NCI-H1417 treated with DMSO at 0.1 percent for 48 hours (cell line): ENCODE results near the gene SMTN.

ENCODE experiments used
- DNase-seq: peaks from one replicate; lab custom pipeline; 2025; lab: John Stamatoyannopoulos, UW

The SMTN gene

DNA sequence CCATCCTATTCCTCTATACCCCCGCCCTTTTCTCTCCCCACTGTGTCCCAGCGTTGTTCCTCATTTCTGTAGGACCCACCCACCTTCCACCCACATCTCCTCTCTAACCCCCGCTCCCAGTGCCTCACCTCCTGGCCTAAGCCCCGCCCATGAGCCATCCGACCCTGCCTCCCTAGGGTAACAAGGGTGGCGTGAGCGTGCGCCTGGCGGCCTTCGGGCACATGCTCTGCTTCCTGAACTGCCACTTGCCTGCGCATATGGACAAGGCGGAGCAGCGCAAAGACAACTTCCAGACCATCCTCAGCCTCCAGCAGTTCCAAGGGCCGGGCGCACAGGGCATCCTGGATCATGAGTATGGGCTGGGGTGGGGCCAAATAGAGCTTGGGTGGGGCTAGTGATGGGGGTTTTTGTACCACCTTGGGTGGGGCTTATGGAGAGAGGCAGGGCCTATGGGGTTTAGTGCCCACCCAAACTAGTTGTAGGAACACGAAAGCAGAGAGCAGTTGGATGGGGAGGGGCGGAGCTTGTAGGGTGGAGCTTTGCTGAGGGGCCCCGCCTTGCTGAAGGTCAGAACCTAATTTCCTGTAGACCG, 46.2 kb downstream of the SMTN start:
- DNase-seq = no peak

- DNase-seq = no peak
These were observed 47.0 kb downstream of the SMTN start for GRCh38 chr22:31128156-31128555.

DNA sequence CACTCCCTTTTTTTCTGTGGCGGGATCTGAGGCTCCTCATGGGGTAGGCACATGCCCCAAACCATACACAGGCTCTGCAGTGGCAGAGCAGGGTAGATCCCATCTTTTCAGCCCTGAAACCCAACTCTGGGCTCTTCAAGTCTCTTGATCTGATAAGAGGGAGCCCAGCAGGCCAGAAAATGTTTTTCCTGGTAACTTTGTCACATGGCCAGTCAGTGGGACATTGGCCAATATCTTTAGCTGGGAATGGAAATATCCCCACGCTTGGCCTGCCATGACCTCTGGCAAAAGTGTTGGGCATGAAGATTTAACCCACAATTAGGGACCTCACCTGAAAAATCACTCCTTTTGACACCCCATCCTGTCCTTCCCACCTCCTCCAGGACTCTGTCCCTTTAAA, 49.8 kb downstream of the SMTN start:
- no peak for DNase-seq

DNA sequence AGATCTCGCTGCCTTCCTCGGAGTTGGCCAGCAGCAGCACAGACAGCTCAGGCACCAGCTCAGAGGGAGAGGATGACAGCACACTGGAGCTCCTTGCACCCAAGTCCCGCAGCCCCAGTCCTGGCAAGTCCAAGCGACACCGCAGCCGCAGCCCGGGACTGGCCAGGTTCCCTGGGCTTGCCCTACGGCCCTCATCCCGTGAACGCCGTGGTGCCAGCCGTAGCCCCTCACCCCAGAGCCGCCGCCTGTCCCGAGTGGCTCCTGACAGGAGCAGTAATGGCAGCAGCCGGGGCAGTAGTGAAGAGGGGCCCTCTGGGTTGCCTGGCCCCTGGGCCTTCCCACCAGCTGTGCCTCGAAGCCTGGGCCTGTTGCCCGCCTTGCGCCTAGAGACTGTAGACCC, 52.8 kb downstream of the SMTN start:
- DNase-seq = no peak

DNA sequence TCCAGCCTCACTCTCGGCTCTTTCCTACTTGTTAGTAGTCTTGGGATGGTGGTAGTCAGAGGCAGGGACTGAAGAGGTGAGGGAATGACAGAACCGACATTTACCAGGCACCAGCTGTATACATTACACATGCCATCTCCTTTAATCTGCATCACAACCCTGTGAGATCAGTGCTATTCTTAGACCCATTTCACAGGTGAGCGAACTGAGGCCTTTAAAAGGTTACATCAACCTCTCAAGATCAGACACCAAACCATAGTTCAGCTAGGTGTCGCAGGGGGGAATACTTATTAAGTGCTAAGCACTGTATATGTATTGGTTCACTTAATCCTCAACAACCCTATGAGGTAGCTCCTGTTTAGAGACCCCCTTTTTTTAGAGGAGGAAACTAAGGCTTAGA, 53.6 kb downstream of the SMTN start:
- DNase-seq = no peak

DNA sequence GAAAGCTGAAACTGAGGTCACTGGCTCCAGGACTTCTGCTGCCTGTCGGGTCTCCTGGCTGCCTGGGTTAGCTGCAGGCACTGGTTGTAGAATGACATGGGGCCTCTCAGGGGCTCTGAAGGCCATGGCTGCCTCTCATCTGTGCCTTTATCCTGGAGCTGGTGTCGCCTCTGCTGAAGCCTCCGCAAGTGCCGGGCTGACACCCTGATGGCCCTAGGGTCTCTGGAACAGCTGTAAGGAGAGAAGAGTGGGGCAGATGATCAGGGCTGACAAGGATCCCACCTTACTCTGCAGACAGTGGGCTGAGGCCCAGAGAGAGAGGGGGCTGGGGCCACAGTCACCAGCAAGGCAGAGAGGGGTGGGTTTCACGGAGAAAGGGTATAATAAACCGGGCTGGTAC, 54.6 kb downstream of the SMTN start:
- DNase-seq = no peak

GRCh38 chr22:31136155-31136554, 55.0 kb downstream of the SMTN start:
- DNase-seq = no peak

GRCh38 chr22:31136711-31137110, 55.6 kb downstream of the SMTN start:
- no peak for DNase-seq

GRCh38 chr22:31137721-31138120, 56.6 kb downstream of the SMTN start:
- no peak for DNase-seq

DNA sequence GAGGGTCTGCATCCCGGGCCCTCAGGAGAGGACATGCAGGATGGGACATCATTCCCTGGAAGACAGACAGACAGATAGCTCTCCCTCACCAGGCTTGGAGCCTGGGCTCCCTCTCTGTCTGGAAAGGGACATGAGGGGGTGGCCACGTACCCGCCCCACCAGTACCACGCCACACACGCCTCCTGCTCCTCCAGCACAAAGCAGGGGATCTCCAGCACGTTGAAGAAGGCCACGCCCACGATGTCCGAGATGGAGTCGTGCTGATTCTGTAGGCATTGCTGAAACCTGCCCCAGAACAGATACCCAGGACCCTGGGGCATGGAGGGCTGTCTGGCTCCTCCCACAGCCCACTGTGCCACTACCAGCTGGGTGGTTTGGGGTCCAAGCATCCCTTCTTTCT, 57.0 kb downstream of the SMTN start:
- DNase-seq = no peak

DNA sequence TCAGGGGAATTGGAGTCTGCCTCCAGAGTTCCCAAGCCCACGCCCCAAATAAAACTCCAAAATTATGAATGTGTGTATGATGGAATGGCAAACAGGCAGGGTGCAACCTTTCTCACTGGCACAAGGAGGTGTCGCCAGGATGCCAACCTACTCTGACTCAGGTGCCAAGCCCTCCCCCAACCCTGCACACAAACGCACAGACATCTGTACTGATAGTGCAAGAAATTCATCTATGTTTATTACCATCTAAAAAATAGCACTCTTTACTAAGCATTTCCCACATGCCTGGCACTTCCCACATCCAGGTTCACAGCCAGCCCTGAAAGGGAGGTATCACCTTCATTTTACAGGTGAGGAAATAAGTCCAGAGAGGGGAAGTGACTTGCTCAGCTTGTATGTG, 57.9 kb downstream of the SMTN start:
- no peak for DNase-seq

- no peak for DNase-seq
These were observed 59.0 kb downstream of the SMTN start, which contains the start of gene PLA2G3 for GRCh38 chr22:31139866-31140716. TSS of gene PLA2G3 (minus strand) at chr22:31140508. CDS start at chr22:31140354, 154 bp downstream.

DNA sequence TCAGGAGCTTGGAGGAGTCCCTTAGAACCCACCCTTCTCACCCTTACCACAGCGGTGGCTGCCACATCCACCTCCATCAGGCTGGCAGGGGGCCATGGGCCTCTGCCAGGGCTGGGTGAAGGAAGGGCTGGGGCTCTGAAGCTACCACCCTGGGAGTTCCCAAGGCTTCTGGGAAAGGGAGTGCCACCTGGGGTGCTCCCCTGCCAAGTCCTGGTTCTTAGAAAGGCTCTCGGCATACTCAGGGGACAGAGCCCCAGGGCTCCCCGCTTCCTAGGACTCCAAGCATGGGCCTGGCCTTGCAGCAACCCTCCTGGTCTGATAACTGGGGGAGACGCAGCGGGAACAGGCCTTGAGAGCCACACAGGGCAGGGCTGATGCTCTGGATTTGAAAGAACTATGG, 59.6 kb downstream of the SMTN start:
- no peak for DNase-seq

DNA sequence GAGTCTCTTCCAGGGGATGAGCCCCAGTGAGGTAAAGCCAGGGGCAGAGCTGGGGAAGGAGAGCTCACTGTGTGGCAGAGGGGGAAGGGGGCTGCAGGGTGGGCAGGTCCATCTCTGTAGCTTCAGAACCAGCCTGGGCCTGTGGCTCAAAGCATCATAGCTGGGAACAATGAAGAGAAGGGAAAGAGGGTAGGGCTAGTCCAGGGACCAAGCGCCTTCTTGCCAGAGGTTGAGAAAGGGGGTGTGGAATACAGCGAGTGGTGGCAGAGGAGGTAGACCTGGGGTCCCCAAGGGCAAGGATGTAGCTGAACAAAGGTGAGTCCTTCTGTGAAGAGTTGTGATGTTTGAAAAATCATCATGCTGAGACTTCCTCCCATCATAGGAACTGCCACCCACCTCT, 60.4 kb downstream of the SMTN start:
- DNase-seq = no peak

DNA sequence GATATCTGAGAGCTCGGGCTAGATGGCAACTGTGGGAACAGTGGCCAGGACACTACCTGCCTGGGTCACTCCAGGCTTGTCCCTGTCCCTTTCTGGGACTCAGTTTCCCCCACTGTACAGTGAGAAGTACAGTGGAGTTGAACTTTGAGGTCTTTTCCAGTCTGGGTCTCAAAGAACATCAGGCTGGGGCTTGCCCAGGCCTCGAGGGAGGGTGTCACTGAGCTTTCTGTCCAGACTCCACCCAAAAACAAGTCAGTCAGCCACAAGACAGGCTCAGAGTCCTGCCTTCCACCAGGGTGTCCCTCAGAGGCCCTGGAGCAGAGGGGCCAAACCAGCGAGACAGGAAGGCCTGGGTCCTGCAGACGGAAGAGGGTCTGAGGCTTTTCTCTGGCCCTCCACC, 61.2 kb downstream of the SMTN start:
- DNase-seq = no peak

DNA sequence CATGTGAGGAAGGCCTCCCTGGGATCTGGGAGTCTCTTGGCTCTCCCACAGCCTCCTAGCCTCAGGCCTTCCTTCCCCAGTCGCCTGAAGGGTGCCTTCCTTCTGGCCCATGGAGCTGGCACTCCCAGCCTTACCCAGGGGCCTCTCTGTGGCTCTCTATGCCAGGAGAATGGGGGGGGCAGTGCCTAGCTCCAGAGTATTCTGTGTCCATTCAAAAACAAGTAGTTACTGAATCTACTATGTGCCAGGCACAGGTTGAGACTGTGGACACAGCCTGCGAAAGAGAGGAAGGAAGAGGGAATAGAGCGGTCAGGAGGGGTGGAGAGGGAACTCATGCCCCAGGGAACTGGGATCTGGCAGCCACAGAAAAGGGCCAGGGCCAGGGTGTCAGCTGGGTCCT, 61.9 kb downstream of the SMTN start:
- DNase-seq = no peak

DNA sequence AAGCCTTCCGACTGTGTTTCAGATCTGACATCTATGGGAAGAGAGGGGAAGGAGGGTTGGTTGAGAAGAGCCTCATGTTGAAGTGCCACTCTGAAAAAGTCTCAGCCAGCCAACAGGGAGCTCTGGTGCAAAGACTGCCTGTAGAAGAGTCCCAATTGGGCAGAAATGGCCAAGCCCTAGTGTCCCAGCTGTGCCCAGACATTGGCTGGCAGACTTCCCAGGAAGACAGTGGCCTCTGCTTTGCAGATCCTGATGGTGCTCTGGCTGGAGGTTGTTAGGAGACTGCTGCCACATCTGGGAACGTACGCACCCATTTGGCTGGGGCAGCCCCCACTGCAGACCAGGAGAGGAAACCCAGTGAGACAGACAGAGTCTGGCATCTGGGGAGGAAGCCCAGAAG, 62.4 kb downstream of the SMTN start:
- no peak for DNase-seq

- no peak for DNase-seq
These were observed 63.1 kb downstream of the SMTN start for GRCh38 chr22:31144223-31144622.

DNA sequence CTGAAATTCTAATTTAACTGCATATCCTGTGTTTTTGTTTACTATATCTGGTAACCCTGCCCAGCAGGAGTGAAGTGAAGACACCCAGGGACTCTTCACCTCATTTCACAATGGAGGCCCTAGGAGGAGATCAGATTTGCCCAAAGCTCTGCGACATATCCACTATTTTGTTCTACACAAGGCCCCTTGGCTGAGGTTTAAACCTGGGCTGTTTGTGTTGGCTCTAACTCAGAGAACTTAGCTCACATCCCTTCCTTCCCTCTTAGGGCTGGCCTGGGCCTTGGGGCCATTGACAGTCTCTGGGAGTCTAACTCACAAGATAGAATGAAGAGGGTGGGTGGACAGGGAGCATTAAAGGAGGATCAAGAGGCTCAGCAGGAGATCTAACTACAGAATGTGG, 67.4 kb downstream of the SMTN start:
- DNase-seq = no peak

GRCh38 chr22:31148953-31149627, 68.0 kb downstream of the SMTN start:
- no peak for DNase-seq

- DNase-seq = no peak
These were observed 69.5 kb downstream of the SMTN start for GRCh38 chr22:31150615-31151014.

DNA sequence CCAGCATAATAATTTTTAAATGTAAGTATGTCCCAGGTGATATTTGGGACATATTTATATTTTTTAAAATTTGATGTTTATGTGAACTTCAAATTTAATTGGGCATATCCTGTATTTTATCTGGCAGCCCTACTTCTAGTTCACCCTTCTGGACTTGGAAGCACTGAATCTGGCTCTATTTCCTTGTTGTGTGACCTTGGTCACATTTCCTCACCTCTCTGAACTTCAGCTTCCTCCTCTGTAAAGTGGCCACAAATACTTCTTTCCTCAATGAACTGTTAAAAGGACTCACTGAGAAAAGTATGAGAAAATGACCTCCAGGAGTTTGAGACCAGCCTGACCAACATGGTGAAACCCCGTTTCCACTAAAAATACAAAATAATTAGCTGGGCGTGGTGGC, 70.8 kb downstream of the SMTN start:
- no peak for DNase-seq

- no peak for DNase-seq
These were observed 72.2 kb downstream of the SMTN start for GRCh38 chr22:31153357-31153756.
